HUES48 (cell line): ENCODE data around the gene TMEM121B.

Source experiments
- H3K27ac ChIP-seq: one replicate; pipeline ENCODE4 v1.7.0; 2013; ENCODE audit warnings: low read depth, low read length, inconsistent platforms
- H3K27me3 ChIP-seq: 2 replicates; pipeline ENCODE4 v1.6.1; 2013; ENCODE audit warnings: mild to moderate bottlenecking, low read length; ENCODE audit not compliant: control insufficient read depth, insufficient read depth
- H3K36me3 ChIP-seq: 2 replicates; pipeline ENCODE4 v1.6.1; 2013; ENCODE audit warnings: low read length; ENCODE audit not compliant: control insufficient read depth, insufficient read depth
- H3K4me1 ChIP-seq: 2 replicates; pipeline ENCODE4 v1.6.1; 2013; ENCODE audit warnings: mild to moderate bottlenecking, low read length; ENCODE audit not compliant: control insufficient read depth, insufficient read depth
- H3K4me3 ChIP-seq: 2 replicates; pipeline ENCODE4 v1.5.1; 2013; ENCODE audit warnings: mild to moderate bottlenecking, low read depth, low read length
- H3K9ac ChIP-seq: 2 replicates; pipeline ENCODE4 v1.6.1; 2013; ENCODE audit warnings: mild to moderate bottlenecking, low read depth, low read length, moderate library complexity
- H3K9me3 ChIP-seq: 2 replicates; pipeline ENCODE4 v1.6.1; 2013; ENCODE audit warnings: low read length; ENCODE audit not compliant: control insufficient read depth, insufficient read depth

Gene TMEM121B

GRCh38 chr22:17121233-17122195 lies at the start of gene TMEM121B:
Gene TMEM121B (minus strand): TSS chr22:17121360. CDS start chr22:17121127, 233 bp downstream.
- no peaks in the 10 kb centered on the region for H3K36me3 ChIP-seq
- peak within 1 kb of the TSS; percentile 69 for H3K4me3 ChIP-seq
- H3K27ac ChIP-seq, result peak within 1 kb of the TSS; percentile 14
- no peaks in the 10 kb centered on the region for H3K9me3 ChIP-seq
- peaks cover 25% of the 10 kb centered on the region for H3K4me1 ChIP-seq
- peak within 1 kb of the TSS; percentile 45; the same call in 1 of the 2 replicates for H3K9ac ChIP-seq
- peaks cover 4% of the 10 kb centered on the region; the same call in 1 of the 2 replicates for H3K27me3 ChIP-seq

GRCh38 chr22:17167486-17167885 lies 46.3 kb upstream of the TMEM121B start:
- H3K27ac ChIP-seq, result no peak overlapping the region
- H3K4me3 ChIP-seq, result no peak overlapping the region
- H3K36me3 ChIP-seq, result no peaks in the 10 kb centered on the region
- H3K9me3 ChIP-seq, result no peaks in the 10 kb centered on the region
- no peak overlapping the region for H3K9ac ChIP-seq
- no peaks in the 10 kb centered on the region for H3K27me3 ChIP-seq
- peaks cover 7% of the 10 kb centered on the region for H3K4me1 ChIP-seq

GRCh38 chr22:17164392-17165024 lies 43.3 kb upstream of the TMEM121B start:
- no peak overlapping the region for H3K4me3 ChIP-seq
- no peaks in the 10 kb centered on the region for H3K27me3 ChIP-seq
- no peaks in the 10 kb centered on the region for H3K36me3 ChIP-seq
- no peaks in the 10 kb centered on the region for H3K4me1 ChIP-seq
- no peak overlapping the region for H3K9ac ChIP-seq
- no peak overlapping the region for H3K27ac ChIP-seq
- H3K9me3 ChIP-seq, result no peaks in the 10 kb centered on the region

- Histone ChIP-seq H3K4me3 (no peak overlapping the region), H3K27me3 (no peaks in the 10 kb centered on the region), H3K9ac (no peak overlapping the region), H3K36me3 (peaks cover under 1% of the 10 kb centered on the region; the same call in 1 of the 2 replicates), H3K27ac (no peak overlapping the region), H3K4me1 (no peaks in the 10 kb centered on the region), H3K9me3 (no peaks in the 10 kb centered on the region)
Observed at GRCh38 chr22:17162731-17163130, 41.6 kb upstream of the TMEM121B start.

- Histone ChIP-seq H3K9me3 (no peaks in the 10 kb centered on the region), H3K9ac (no peak overlapping the region), H3K27ac (no peak overlapping the region), H3K4me1 (no peaks in the 10 kb centered on the region; the same call in 1 of the 2 replicates), H3K36me3 (peaks cover 5% of the 10 kb centered on the region), H3K27me3 (no peaks in the 10 kb centered on the region), H3K4me3 (no peak overlapping the region)
Observed at GRCh38 chr22:17161991-17162390, 40.8 kb upstream of the TMEM121B start.

- Histone ChIP-seq H3K36me3 (peaks cover 10% of the 10 kb centered on the region), H3K27me3 (no peaks in the 10 kb centered on the region), H3K4me1 (no peaks in the 10 kb centered on the region; the same call in 1 of the 2 replicates), H3K9ac (peak overlapping the region; percentile 83), H3K9me3 (no peaks in the 10 kb centered on the region), H3K4me3 (peak overlapping the region; percentile 77), H3K27ac (peak overlapping the region; percentile 72)
Observed at GRCh38 chr22:17159504-17159951, 38.4 kb upstream of the TMEM121B start.

- H3K9ac ChIP-seq, result peak within 1 kb of the TSS; percentile 83
- H3K27me3 ChIP-seq, result no peaks in the 10 kb centered on the region
- peak within 1 kb of the TSS; percentile 77 for H3K4me3 ChIP-seq
- H3K4me1 ChIP-seq, result no peaks in the 10 kb centered on the region; the same call in 1 of the 2 replicates
- peak within 1 kb of the TSS; percentile 72 for H3K27ac ChIP-seq
- H3K36me3 ChIP-seq, result peaks cover 10% of the 10 kb centered on the region
- no peaks in the 10 kb centered on the region for H3K9me3 ChIP-seq
Observed at GRCh38 chr22:17158568-17159503, 37.7 kb upstream of the TMEM121B start, which contains the start of gene HDHD5. Gene HDHD5 (minus strand): TSS chr22:17159277. CDS start chr22:17159251, 26 bp downstream.

GRCh38 chr22:17158176-17158567 lies 37.0 kb upstream of the TMEM121B start:
- H3K27me3 ChIP-seq, result no peaks in the 10 kb centered on the region
- peaks cover 10% of the 10 kb centered on the region for H3K36me3 ChIP-seq
- H3K9me3 ChIP-seq, result no peaks in the 10 kb centered on the region
- peak overlapping the region; percentile 71; the same call in 1 of the 2 replicates for H3K9ac ChIP-seq
- H3K4me1 ChIP-seq, result no peaks in the 10 kb centered on the region; the same call in 1 of the 2 replicates
- peak overlapping the region; percentile 72 for H3K27ac ChIP-seq
- peak overlapping the region; percentile 77 for H3K4me3 ChIP-seq

GRCh38 chr22:17157714-17158113 lies 36.6 kb upstream of the TMEM121B start:
- H3K36me3 ChIP-seq, result peaks cover 10% of the 10 kb centered on the region
- H3K9me3 ChIP-seq, result no peaks in the 10 kb centered on the region
- H3K9ac ChIP-seq, result no peak overlapping the region
- no peaks in the 10 kb centered on the region for H3K27me3 ChIP-seq
- H3K27ac ChIP-seq, result no peak overlapping the region
- H3K4me1 ChIP-seq, result no peaks in the 10 kb centered on the region; the same call in 1 of the 2 replicates
- no peak overlapping the region for H3K4me3 ChIP-seq

GRCh38 chr22:17155941-17156340 lies 34.8 kb upstream of the TMEM121B start:
- no peaks in the 10 kb centered on the region for H3K27me3 ChIP-seq
- no peak overlapping the region for H3K27ac ChIP-seq
- peaks cover 10% of the 10 kb centered on the region for H3K36me3 ChIP-seq
- no peaks in the 10 kb centered on the region; the same call in 1 of the 2 replicates for H3K4me1 ChIP-seq
- no peaks in the 10 kb centered on the region for H3K9me3 ChIP-seq
- no peak overlapping the region for H3K4me3 ChIP-seq
- H3K9ac ChIP-seq, result no peak overlapping the region
